ENCODE data around the gene SMIM17.

The SMIM17 gene

GRCh38 chr19:56623006-56623405 is 20.0 kb upstream of the SMIM17 start:
- H4K20me1 ChIP-seq (ENCODE audit: insufficient read depth, low read length) = no peaks in the 10 kb centered on the region
- no peaks in the 10 kb centered on the region for H3K9me2 ChIP-seq (ENCODE audit: low read depth, low read length)
- no peaks in the 10 kb centered on the region for H3K4me1 ChIP-seq (ENCODE audit: insufficient read depth, low read length, severe bottlenecking)
- no peak overlapping the region for H2AFZ ChIP-seq (ENCODE audit: low read length)
- peaks cover 2% of the 10 kb centered on the region; the same call in 1 of the 2 replicates for H3K9me3 ChIP-seq (ENCODE audit: low read length)
- no peaks in the 10 kb centered on the region for H3K79me2 ChIP-seq (ENCODE audit: insufficient read depth, low read length)
- H3F3A ChIP-seq (ENCODE audit: insufficient read depth, low read length) = no peaks in the 10 kb centered on the region
- no peak overlapping the region for H3K27ac ChIP-seq (ENCODE audit: low read depth, low read length, poor library complexity, severe bottlenecking)
- H3K9ac ChIP-seq (ENCODE audit: low read length) = no peak overlapping the region
- no peak overlapping the region for H3K4me3 ChIP-seq (ENCODE audit: low read depth, low read length, poor library complexity, severe bottlenecking)
- no peaks in the 10 kb centered on the region for H3K27me3 ChIP-seq (ENCODE audit: insufficient read depth, low read length)
- H3K36me3 ChIP-seq (ENCODE audit: insufficient read depth, low read length) = peaks cover 12% of the 10 kb centered on the region
- H3K4me2 ChIP-seq (ENCODE audit: low read length) = no peak overlapping the region
- TF ChIP-seq CTCF (IDR thresholded peaks at IDR 0.05; ENCODE audit: low read length) (no peak), EZH2 (IDR thresholded peaks at IDR 0.05; ENCODE audit: borderline replicate concordance, low read length) (no peak)

GRCh38 chr19:56625708-56626107 is 17.3 kb upstream of the SMIM17 start:
- H3K27ac ChIP-seq (ENCODE audit: low read depth, low read length, poor library complexity, severe bottlenecking) = no peak overlapping the region
- no peaks in the 10 kb centered on the region for H3K27me3 ChIP-seq (ENCODE audit: insufficient read depth, low read length)
- no peaks in the 10 kb centered on the region for H3K9me3 ChIP-seq (ENCODE audit: low read length)
- no peak overlapping the region for H3K9ac ChIP-seq (ENCODE audit: low read length)
- no peaks in the 10 kb centered on the region for H3F3A ChIP-seq (ENCODE audit: insufficient read depth, low read length)
- no peak overlapping the region for H3K4me3 ChIP-seq (ENCODE audit: low read depth, low read length, poor library complexity, severe bottlenecking)
- no peaks in the 10 kb centered on the region for H4K20me1 ChIP-seq (ENCODE audit: insufficient read depth, low read length)
- H3K9me2 ChIP-seq (ENCODE audit: low read depth, low read length) = no peaks in the 10 kb centered on the region
- H3K4me1 ChIP-seq (ENCODE audit: insufficient read depth, low read length, severe bottlenecking) = no peaks in the 10 kb centered on the region
- no peak for TF ChIP-seq CTCF (IDR thresholded peaks at IDR 0.05; ENCODE audit: low read length)
- TF ChIP-seq EZH2 (IDR thresholded peaks at IDR 0.05; ENCODE audit: borderline replicate concordance, low read length) = no peak
- peaks cover 11% of the 10 kb centered on the region for H3K36me3 ChIP-seq (ENCODE audit: insufficient read depth, low read length)
- no peaks in the 10 kb centered on the region for H3K79me2 ChIP-seq (ENCODE audit: insufficient read depth, low read length)
- H2AFZ ChIP-seq (ENCODE audit: low read length) = no peak overlapping the region
- H3K4me2 ChIP-seq (ENCODE audit: low read length) = no peak overlapping the region

- Histone ChIP-seq H3K4me2 (ENCODE audit: low read length) (no peak overlapping the region), H3K9me3 (ENCODE audit: low read length) (peaks cover 6% of the 10 kb centered on the region; the same call in 1 of the 2 replicates), H2AFZ (ENCODE audit: low read length) (no peak overlapping the region), H3F3A (ENCODE audit: insufficient read depth, low read length) (no peaks in the 10 kb centered on the region), H3K9me2 (ENCODE audit: low read depth, low read length) (no peaks in the 10 kb centered on the region), H3K27ac (ENCODE audit: low read depth, low read length, poor library complexity, severe bottlenecking) (no peak overlapping the region), H3K79me2 (ENCODE audit: insufficient read depth, low read length) (no peaks in the 10 kb centered on the region), H4K20me1 (ENCODE audit: insufficient read depth, low read length) (no peaks in the 10 kb centered on the region), H3K27me3 (ENCODE audit: insufficient read depth, low read length) (no peaks in the 10 kb centered on the region), H3K9ac (ENCODE audit: low read length) (no peak overlapping the region), H3K4me1 (ENCODE audit: insufficient read depth, low read length, severe bottlenecking) (no peaks in the 10 kb centered on the region), H3K4me3 (ENCODE audit: low read depth, low read length, poor library complexity, severe bottlenecking) (no peak overlapping the region), H3K36me3 (ENCODE audit: insufficient read depth, low read length) (no peaks in the 10 kb centered on the region)
- TF ChIP-seq CTCF (IDR thresholded peaks at IDR 0.05; ENCODE audit: low read length) (no peak), EZH2 (IDR thresholded peaks at IDR 0.05; ENCODE audit: borderline replicate concordance, low read length) (no peak)
Observed at GRCh38 chr19:56633021-56633420, 9.9 kb upstream of the SMIM17 start.

Data from OCI-LY1 (cell line).